ENCODE results near the gene DCAF4.

- TF ChIP-seq CTCF (IDR thresholded peaks at IDR 0.05) (no peak), POLR2A (IDR thresholded peaks at IDR 0.05) (no peak)
These were observed 42.1 kb downstream of the DCAF4 start for GRCh38 chr14:72968316-72968715.
